Activated CD8-positive, alpha-beta memory T cell treated with anti-CD3 and anti-CD28 coated beads for 36 hours (primary cell): ENCODE measurements around the gene ADAM22. TPM values are rescaled to one million over a fixed set of nuclear protein-coding genes. Genes with fewer than 3 reads are reported as not detected.
"Not testable (repeated sequence)": the region's sequence is repeated elsewhere in the genome, so short reads cannot be mapped to it uniquely, and the experiment has no call there.

Experiments used
- CTCF ChIA-PET: fragments of 350-600 bp; sonication (Branson Sonifier 250); formaldehyde crosslinking; loops from one replicate; lab custom pipeline; 2021; ENCODE audit warnings: antibody characterized with exemption; lab: Charles Lee
- POLR2A ChIA-PET: fragments of 350-600 bp; sonication (Branson Sonifier 250); formaldehyde crosslinking; loops from one replicate; lab custom pipeline; 2021; ENCODE audit warnings: antibody characterized with exemption; lab: Charles Lee
- total RNA-seq, 2 experiments: library from RNA; stranded (reverse); gene quantifications; one replicate each; pipeline ENCODE4 v1.2.3, GENCODE V29; 2021

Gene ADAM22
- total RNA-seq, 2 experiments from 2014 or later = 4.8 to 6.0 TPM

- ChIA-PET CTCF (no interaction called here), POLR2A (no interaction called here)
Observed at GRCh38 chr7:87941138-87941537, 7.1 kb downstream of the ADAM22 start.

- CTCF ChIA-PET = no interaction called here
- POLR2A ChIA-PET = interaction anchor here (0.6 kb wide), 1 partner anchor 161 kb away, joined by 4 read pairs; no protein-coding TSS in a partner anchor
Observed at GRCh38 chr7:87944547-87944946, 10.5 kb downstream of the ADAM22 start.

- CTCF ChIA-PET, POLR2A ChIA-PET: not testable (repeated sequence)
Observed at GRCh38 chr7:87945926-87946325, 11.9 kb downstream of the ADAM22 start.

- CTCF ChIA-PET = no interaction called here
- POLR2A ChIA-PET = no interaction called here
Observed at GRCh38 chr7:87948371-87948770, 14.3 kb downstream of the ADAM22 start.

- ChIA-PET CTCF (no interaction called here), POLR2A (no interaction called here)
Observed at GRCh38 chr7:87959336-87959735, 25.3 kb downstream of the ADAM22 start.

- ChIA-PET POLR2A (no interaction called here), CTCF (no interaction called here)
Observed at GRCh38 chr7:87960239-87960638, 26.2 kb downstream of the ADAM22 start.

GRCh38 chr7:87961754-87962153 lies 27.7 kb downstream of the ADAM22 start:
- ChIA-PET POLR2A (no interaction called here), CTCF (no interaction called here)

- CTCF ChIA-PET = no interaction called here
- POLR2A ChIA-PET = interaction anchor here (0.5 kb wide), 1 partner anchor 433 kb away, joined by 4 read pairs; no protein-coding TSS in a partner anchor
Observed at GRCh38 chr7:87966271-87966670, 32.2 kb downstream of the ADAM22 start.

GRCh38 chr7:87968021-87968420 lies 34.0 kb downstream of the ADAM22 start:
- POLR2A ChIA-PET = interaction anchor here (0.7 kb wide), 1 partner anchor 1143 kb away, joined by 12 read pairs; no protein-coding TSS in a partner anchor
- CTCF ChIA-PET = interaction anchor here (1.1 kb wide), 1 partner anchor 56 kb away, joined by 3 read pairs; no protein-coding TSS in a partner anchor

- ChIA-PET CTCF (no interaction called here), POLR2A (no interaction called here)
Observed at GRCh38 chr7:87982116-87982515, 48.1 kb downstream of the ADAM22 start.

- POLR2A ChIA-PET = no interaction called here
Observed at GRCh38 chr7:87984088-87984487, 50.0 kb downstream of the ADAM22 start.

GRCh38 chr7:87993269-87993668 lies 59.2 kb downstream of the ADAM22 start:
- ChIA-PET CTCF (no interaction called here), POLR2A (no interaction called here)

More at GRCh38 chr7:87984088-87984487, 50.0 kb downstream of the ADAM22 start:
- CTCF ChIA-PET = no interaction called here

- CTCF ChIA-PET = no interaction called here
- POLR2A ChIA-PET = no interaction called here
Observed at GRCh38 chr7:87999261-87999660, 65.2 kb downstream of the ADAM22 start.

- CTCF ChIA-PET = no interaction called here
- POLR2A ChIA-PET = no interaction called here
Observed at GRCh38 chr7:88001744-88002530, 67.9 kb downstream of the ADAM22 start.

GRCh38 chr7:88002617-88003016 lies 68.6 kb downstream of the ADAM22 start:
- ChIA-PET CTCF (no interaction called here), POLR2A (no interaction called here)

GRCh38 chr7:88003581-88003980 lies 69.5 kb downstream of the ADAM22 start:
- ChIA-PET POLR2A (no interaction called here), CTCF (no interaction called here)

GRCh38 chr7:88005191-88005590 lies 71.1 kb downstream of the ADAM22 start:
- CTCF ChIA-PET = no interaction called here
- POLR2A ChIA-PET = no interaction called here

GRCh38 chr7:88009651-88010050 lies 75.6 kb downstream of the ADAM22 start:
- ChIA-PET CTCF (no interaction called here), POLR2A (no interaction called here)

GRCh38 chr7:88012086-88012485 lies 78.0 kb downstream of the ADAM22 start:
- POLR2A ChIA-PET = no interaction called here
- CTCF ChIA-PET = no interaction called here

- POLR2A ChIA-PET = no interaction called here
- CTCF ChIA-PET = no interaction called here
Observed at GRCh38 chr7:88013981-88014380, 79.9 kb downstream of the ADAM22 start.

- ChIA-PET POLR2A (no interaction called here), CTCF (no interaction called here)
Observed at GRCh38 chr7:88014581-88014980, 80.5 kb downstream of the ADAM22 start.
